Type B pancreatic cell (in vitro differentiated cells): ENCODE measurements around the gene TTC28. TPM values are rescaled to one million over a fixed set of nuclear protein-coding genes. Genes with fewer than 3 reads are reported as not detected.

Source experiments
- DNase-seq: peaks from one replicate; pipeline ENCODE4 v3.0.0; 2021; ENCODE audit warnings: mixed read lengths; ENCODE audit not compliant: unreplicated experiment; ENCODE audit errors: extremely low spot score
- H3K27ac Mint-ChIP-seq: 2 replicates; pipeline ENCODE4 v1.8.0; 2021; ENCODE audit warnings: mild to moderate bottlenecking, mixed read lengths
- H3K27me3 Mint-ChIP-seq: 2 replicates; pipeline ENCODE4 v1.8.0; 2021; ENCODE audit warnings: mixed read lengths
- H3K36me3 Mint-ChIP-seq: 2 replicates; pipeline ENCODE4 v1.8.0; 2021; ENCODE audit warnings: mixed read lengths
- H3K4me1 Mint-ChIP-seq: one replicate; pipeline ENCODE4 v1.8.0; 2021; ENCODE audit warnings: mixed read lengths; ENCODE audit not compliant: unreplicated experiment
- H3K4me3 Mint-ChIP-seq: 2 replicates; pipeline ENCODE4 v1.8.0; 2021; ENCODE audit warnings: mild to moderate bottlenecking, mixed read lengths
- H3K9me3 Mint-ChIP-seq: 2 replicates; pipeline ENCODE4 v1.8.0; 2021; ENCODE audit warnings: mixed read lengths
- total RNA-seq: library from RNA; stranded (reverse); gene quantifications from 2 replicates; pipeline ENCODE4 v1.2.1, GENCODE V29; 2021; ENCODE audit warnings: low replicate concordance
- TF ChIP-seq, protein P1 (sequence below): fragments of 200-600 bp; sonication (generic); conservative IDR thresholded peaks from 2 replicates; pipeline ENCODE4 v1.5.0; 2021; ENCODE audit warnings: antibody characterized with exemption, mild to moderate bottlenecking

Gene TTC28
- total RNA-seq, 1 donor from 2014 or later: 59.2 TPM

- H3K4me1 Mint-ChIP-seq: peaks cover 7% of the 10 kb centered on the region
- no peak overlapping the region for H3K4me3 Mint-ChIP-seq
- H3K27me3 Mint-ChIP-seq: no peaks in the 10 kb centered on the region
These were observed 442.5 kb downstream of the TTC28 start for GRCh38 chr22:28237112-28237511.

GRCh38 chr22:28232204-28232603, 447.4 kb downstream of the TTC28 start:
- Mint-ChIP-seq H3K4me3 (no peak overlapping the region), H3K36me3 (peaks cover 12% of the 10 kb centered on the region), H3K27me3 (no peaks in the 10 kb centered on the region), H3K4me1 (peaks cover 29% of the 10 kb centered on the region), H3K9me3 (peaks cover 9% of the 10 kb centered on the region), H3K27ac (no peak overlapping the region)
- TF ChIP-seq, protein P1, sequence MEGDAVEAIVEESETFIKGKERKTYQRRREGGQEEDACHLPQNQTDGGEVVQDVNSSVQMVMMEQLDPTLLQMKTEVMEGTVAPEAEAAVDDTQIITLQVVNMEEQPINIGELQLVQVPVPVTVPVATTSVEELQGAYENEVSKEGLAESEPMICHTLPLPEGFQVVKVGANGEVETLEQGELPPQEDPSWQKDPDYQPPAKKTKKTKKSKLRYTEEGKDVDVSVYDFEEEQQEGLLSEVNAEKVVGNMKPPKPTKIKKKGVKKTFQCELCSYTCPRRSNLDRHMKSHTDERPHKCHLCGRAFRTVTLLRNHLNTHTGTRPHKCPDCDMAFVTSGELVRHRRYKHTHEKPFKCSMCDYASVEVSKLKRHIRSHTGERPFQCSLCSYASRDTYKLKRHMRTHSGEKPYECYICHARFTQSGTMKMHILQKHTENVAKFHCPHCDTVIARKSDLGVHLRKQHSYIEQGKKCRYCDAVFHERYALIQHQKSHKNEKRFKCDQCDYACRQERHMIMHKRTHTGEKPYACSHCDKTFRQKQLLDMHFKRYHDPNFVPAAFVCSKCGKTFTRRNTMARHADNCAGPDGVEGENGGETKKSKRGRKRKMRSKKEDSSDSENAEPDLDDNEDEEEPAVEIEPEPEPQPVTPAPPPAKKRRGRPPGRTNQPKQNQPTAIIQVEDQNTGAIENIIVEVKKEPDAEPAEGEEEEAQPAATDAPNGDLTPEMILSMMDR: no peak
- no peak for DNase-seq

More at GRCh38 chr22:28237112-28237511, 442.5 kb downstream of the TTC28 start:
- H3K36me3 Mint-ChIP-seq: peaks cover 13% of the 10 kb centered on the region
- TF ChIP-seq, protein P1: no peak
- H3K9me3 Mint-ChIP-seq: peaks cover 15% of the 10 kb centered on the region
- DNase-seq: no peak
- no peak overlapping the region for H3K27ac Mint-ChIP-seq

- no peak overlapping the region for H3K27ac Mint-ChIP-seq
- H3K4me1 Mint-ChIP-seq: peaks cover 25% of the 10 kb centered on the region
- H3K27me3 Mint-ChIP-seq: no peaks in the 10 kb centered on the region
- peaks cover 5% of the 10 kb centered on the region for H3K9me3 Mint-ChIP-seq
- no peak overlapping the region for H3K4me3 Mint-ChIP-seq
- TF ChIP-seq, protein P1: no peak
- H3K36me3 Mint-ChIP-seq: peaks cover 8% of the 10 kb centered on the region
- no peak for DNase-seq
These were observed 448.2 kb downstream of the TTC28 start for GRCh38 chr22:28231441-28231840.

- Mint-ChIP-seq H3K9me3 (peaks cover under 1% of the 10 kb centered on the region), H3K4me1 (peaks cover 25% of the 10 kb centered on the region), H3K27ac (no peak overlapping the region), H3K4me3 (no peak overlapping the region), H3K36me3 (peaks cover 5% of the 10 kb centered on the region), H3K27me3 (no peaks in the 10 kb centered on the region)
- DNase-seq: no peak
- TF ChIP-seq, protein P1: no peak
These were observed 449.0 kb downstream of the TTC28 start for GRCh38 chr22:28230671-28231070.

DNA sequence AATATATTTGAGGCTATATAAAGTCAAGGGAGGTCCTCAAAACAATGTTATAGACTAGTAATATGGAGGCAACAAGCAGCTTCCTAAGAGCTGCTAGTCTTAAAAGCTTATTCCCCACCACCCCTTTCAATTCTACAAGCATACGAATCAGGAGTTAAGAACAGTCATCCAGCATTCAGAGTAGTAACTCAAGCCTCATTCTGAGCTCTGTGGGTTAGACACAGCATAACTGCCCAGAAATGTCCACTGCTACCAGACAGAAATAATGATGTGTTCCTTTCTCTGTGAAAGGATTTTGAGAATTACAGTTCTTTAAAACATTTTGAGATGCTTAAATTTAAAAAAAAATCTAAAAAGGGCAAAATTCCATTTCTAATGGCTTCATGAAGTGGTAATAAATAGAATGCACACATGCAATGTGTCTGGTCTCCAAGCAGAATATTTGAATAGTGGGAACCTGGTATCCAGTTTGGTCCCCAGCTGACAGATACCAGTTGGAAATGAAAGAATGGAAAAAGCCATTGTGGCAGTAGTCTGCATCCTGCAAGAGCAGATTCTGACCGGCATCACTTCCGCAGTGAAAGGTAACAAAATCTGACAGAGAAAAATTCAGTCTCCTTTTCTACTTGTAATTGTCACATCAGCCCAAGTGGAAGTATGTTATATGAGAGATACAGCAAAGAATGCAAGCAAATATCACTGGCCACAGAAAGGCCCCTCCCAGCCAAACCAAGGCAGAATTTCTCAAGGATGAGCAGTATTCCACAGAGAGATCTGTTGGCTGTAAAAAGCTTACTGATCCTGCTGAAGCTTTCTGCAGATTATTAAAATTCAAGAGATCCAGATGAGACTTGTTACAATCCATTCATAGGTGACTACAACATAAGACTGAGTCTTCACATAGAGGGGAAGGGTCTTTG, 449.8 kb downstream of the TTC28 start:
- Mint-ChIP-seq H3K27ac (no peak overlapping the region), H3K27me3 (no peaks in the 10 kb centered on the region), H3K4me1 (peaks cover 26% of the 10 kb centered on the region), H3K36me3 (peaks cover 10% of the 10 kb centered on the region), H3K4me3 (no peak overlapping the region), H3K9me3 (no peaks in the 10 kb centered on the region)
- TF ChIP-seq, protein P1: no peak
- DNase-seq: no peak
